Measurements from ENCODE around the gene MED12L.

DNA sequence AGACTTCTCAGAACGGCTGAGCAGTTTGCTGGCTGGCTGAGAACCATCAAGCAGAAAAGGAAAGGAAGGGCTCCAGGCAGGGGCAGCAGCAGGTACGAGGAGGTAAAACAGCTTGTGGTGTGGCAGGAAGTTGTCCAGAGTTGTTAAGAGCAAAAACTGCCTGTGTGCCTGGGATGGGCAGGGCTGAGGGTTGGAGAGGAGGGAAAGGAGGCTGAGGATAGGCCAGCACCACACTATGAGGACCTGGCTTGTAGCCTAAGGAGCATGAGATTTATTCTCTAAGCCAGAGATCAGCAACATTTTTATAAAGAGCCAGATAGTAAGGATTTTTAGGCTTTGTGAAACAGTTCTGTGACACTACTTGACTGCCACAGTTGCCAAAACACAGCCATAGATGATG, 367.4 kb downstream of the MED12L start:
- TF ChIP-seq EP300 (IDR thresholded peaks at IDR 0.05): no peak
- TF ChIP-seq POLR2A (IDR thresholded peaks at IDR 0.05): no peak
- TF ChIP-seq POLR2AphosphoS5 (IDR thresholded peaks at IDR 0.05): no peak

Measured in gastroesophageal sphincter (tissue), 2 donors.